A549 (cell line): ENCODE data around the gene VWA5B2. TPM values are rescaled to one million over a fixed set of nuclear protein-coding genes. Genes with fewer than 3 reads are reported as not detected.

Experiments used
- ATAC-seq, 2 experiments: fragments of 200-7000 bp in 1 of 2; fragments of >200 bp in 1 of 2; cut with Nextera tagmentation in 1 of 2; cut with Tn5 transposase in 1 of 2; 3 replicates each; pipeline versions ENCODE4 v1.8.0 to v1.9.1; 2018 to 2020; ENCODE audit warnings: mild to moderate bottlenecking in 1 of 2, moderate library complexity in 1 of 2
- CTCF ChIA-PET: fragments of 300-600 bp; sonication (Branson Sonifier 250); formaldehyde crosslinking; extraction: SDS; loops from one replicate; lab custom pipeline; 2021; ENCODE audit warnings: antibody characterized with exemption, inconsistent platforms; lab: Yijun Ruan, JAX
- POLR2A ChIA-PET: fragments of 350-600 bp; formaldehyde crosslinking; extraction: SDS; loops from one replicate; lab custom pipeline; 2021; ENCODE audit warnings: antibody characterized with exemption, inconsistent platforms; lab: Yijun Ruan, JAX
- DNase-seq, 2 experiments: peaks; one replicate each; pipeline versions ENCODE4 v3.0.0 to v3.0.0-alpha.2; 2011 to 2016; ENCODE audit warnings: low read depth in 1 of 2, low spot score in 1 of 2
- FAIRE-seq: peaks from 2 replicates; lab custom pipeline; 2011; peaks lifted over from hg19 to GRCh38; lab: Jason Lieb, UNC
- H3K27ac ChIP-seq, 2 experiments: fragments of >200 bp; sonication (Bioruptor Twin); formaldehyde crosslinking; 3 replicates each; pipeline ENCODE4 v1.5.1; 2016 to 2017
- H3K4me1 ChIP-seq: fragments of >200 bp; sonication (Bioruptor Twin); formaldehyde crosslinking; 3 replicates; pipeline ENCODE4 v1.6.1; 2016
- H3K4me2 ChIP-seq: fragments of >200 bp; sonication (Bioruptor Twin); formaldehyde crosslinking; 3 replicates; pipeline ENCODE4 v1.6.1; 2016
- H3K4me3 ChIP-seq: fragments of >200 bp; sonication (Bioruptor Twin); formaldehyde crosslinking; 3 replicates; pipeline ENCODE4 v1.5.1; 2016
- H3K9me3 ChIP-seq: fragments of >200 bp; sonication (Bioruptor Twin); formaldehyde crosslinking; 3 replicates; pipeline ENCODE4 v1.6.1; 2016
- CHD2 ChIP-seq: fragments of 150-350 bp; IDR thresholded peaks from 2 replicates; pipeline ENCODE4 v1.6.1; 2014; ENCODE audit warnings: low read length; ENCODE audit not compliant: partially characterized antibody
- CHD4 ChIP-seq: fragments of 200-600 bp; sonication (generic); IDR thresholded peaks from 2 replicates; pipeline ENCODE4 v1.6.1; 2016; ENCODE audit warnings: antibody characterized with exemption, mild to moderate bottlenecking, borderline replicate concordance
- CTCF ChIP-seq: fragments of >200 bp; sonication (Bioruptor Twin); formaldehyde crosslinking; IDR thresholded peaks from 3 replicates; pipeline ENCODE4 v1.5.1; 2016
- E2F6 ChIP-seq: IDR thresholded peaks from 2 replicates; pipeline ENCODE4 v1.6.1; 2012; ENCODE audit warnings: low read depth, borderline replicate concordance
- FOXS1 ChIP-seq: fragments of 250-450 bp; sonication (Bioruptor Pico); IDR thresholded peaks from 2 replicates; pipeline ENCODE4 v1.5.0; 2020; ENCODE audit warnings: mild to moderate bottlenecking, moderate library complexity
- GATA3 ChIP-seq: IDR thresholded peaks from 2 replicates; pipeline ENCODE4 v1.6.1; 2012; ENCODE audit warnings: borderline replicate concordance
- KDM1A ChIP-seq: fragments of 200-600 bp; sonication (generic); IDR thresholded peaks from 2 replicates; pipeline ENCODE4 v1.6.1; 2016; ENCODE audit warnings: low read depth, mild to moderate bottlenecking
- MYC ChIP-seq: IDR thresholded peaks from 2 replicates; pipeline ENCODE4 v1.6.1; 2012; ENCODE audit warnings: mild to moderate bottlenecking, inconsistent platforms, low read length, improper control_type of control experiment, borderline replicate concordance
- NPAS2 ChIP-seq: fragments of 250-450 bp; sonication (Bioruptor Pico); IDR thresholded peaks from 2 replicates; pipeline ENCODE4 v1.8.0; 2022; ENCODE audit warnings: mild to moderate bottlenecking, moderate library complexity, borderline replicate concordance
- POLR2AphosphoS2 ChIP-seq: conservative IDR thresholded peaks from 2 replicates; pipeline ENCODE4 v1.6.1; 2012; ENCODE audit warnings: low read length, improper control_type of control experiment, inconsistent platforms
- RAD21 ChIP-seq, 2 experiments: fragments of >200 bp in 1 of 2; sonication (Bioruptor Twin) in 1 of 2; formaldehyde crosslinking in 1 of 2; IDR thresholded peaks in 1 of 2; conservative IDR thresholded peaks in 1 of 2; 2 replicates in 1 of 2; 3 replicates in 1 of 2; pipeline ENCODE4 v1.6.1; 2012 to 2018; ENCODE audit warnings: inconsistent platforms in 1 of 2
- RFX5 ChIP-seq: fragments of 450-650 bp; IDR thresholded peaks from 2 replicates; pipeline ENCODE4 v1.7.1; 2014; ENCODE audit warnings: antibody characterized with exemption, mild to moderate bottlenecking, moderate library complexity
- RNF2 ChIP-seq: fragments of 200-600 bp; sonication (generic); IDR thresholded peaks from 2 replicates; pipeline ENCODE4 v1.6.1; 2016; ENCODE audit warnings: low read depth, mild to moderate bottlenecking, antibody characterized with exemption, moderate library complexity, borderline replicate concordance
- SMC3 ChIP-seq: fragments of >200 bp; sonication (Bioruptor Twin); formaldehyde crosslinking; IDR thresholded peaks from 3 replicates; pipeline ENCODE4 v1.6.1; 2018; ENCODE audit warnings: inconsistent platforms
- SREBF2 ChIP-seq: fragments of 450-650 bp; IDR thresholded peaks from 2 replicates; pipeline ENCODE4 v1.6.1; 2014; ENCODE audit warnings: mild to moderate bottlenecking, moderate library complexity
- TFCP2L1 ChIP-seq: fragments of 250-450 bp; sonication (Bioruptor Pico); IDR thresholded peaks from 2 replicates; pipeline ENCODE4 v1.5.0; 2021; ENCODE audit warnings: mild to moderate bottlenecking
- TP53 ChIP-seq: fragments of 250-450 bp; sonication (Bioruptor Pico); IDR thresholded peaks from 2 replicates; pipeline ENCODE4 v1.5.0; 2021; ENCODE audit warnings: mild to moderate bottlenecking, moderate library complexity
- USF2 ChIP-seq: fragments of 450-650 bp; IDR thresholded peaks from 2 replicates; pipeline ENCODE4 v1.6.1; 2014; ENCODE audit warnings: antibody characterized with exemption
- ZC3H11A ChIP-seq: fragments of 450-650 bp; IDR thresholded peaks from 2 replicates; pipeline ENCODE4 v1.6.1; 2014; ENCODE audit warnings: antibody characterized with exemption, mild to moderate bottlenecking
- WGBS: methylation state at CpG from one replicate; pipeline ENCODE4 v1.1.6; 2017; ENCODE audit errors: missing lambda C conversion rate; 5-methylcytosine and 5-hydroxymethylcytosine counted together
- polyA plus RNA-seq, 4 experiments: library from polyadenylated mRNA; depleted of rRNA in 3 of 4; stranded (reverse); fragments of >200 nt; fragmentation: RNase III in 1 of 4; extraction: RNeasy Plus Mini Kit Qiagen cat#74134 plus additional on column Dnase treatment in 1 of 4; gene quantifications; 2 replicates in 3 of 4; 3 replicates in 1 of 4; pipeline ENCODE4 v1.2.3, GENCODE V29; 2011 to 2017

The VWA5B2 gene
- polyA plus RNA-seq, 2 of the 4 experiments (the other 2 are of a cell fraction) = 0.37 to 0.48 TPM

- 27% methylated on average over 2 of the region's 2 CpGs for WGBS
- FAIRE-seq (no peak), ATAC-seq (peak in 1 of 2 experiments; percentile 72; a peak in 3 of 6 replicates), DNase-seq (peak; percentile 34 to 71)
- Histone ChIP-seq H3K4me2 (no peak overlapping the region), H3K4me1 (no peaks in the 10 kb centered on the region), H3K4me3 (no peak overlapping the region), H3K27ac (no peak overlapping the region), H3K9me3 (no peaks in the 10 kb centered on the region)
- CTCF ChIA-PET = interaction anchor here (0.6 to 5.5 kb wide), 27 partner anchors 9 to 82 kb away, joined by 3 to 44 read pairs (median 6); partner anchors contain the start of genes ALG3 and EEF1AKMT4
- POLR2A ChIA-PET = interaction anchor here (1.0 kb wide), 1 partner anchor 42 kb away, joined by 3 read pairs; the partner anchor contains the start of gene ABCF3
- TF ChIP-seq CTCF (peak; percentile 55), SMC3 (peak; percentile 49), GATA3 (no peak), USF2 (no peak), RAD21 (conservative IDR thresholded peaks at IDR 0.05 in 1 of 2, IDR thresholded peaks at IDR 0.05 in 1 of 2) (peak in 1 of 2 experiments; percentile 44; a peak in 2 of 5 replicates)
Observed at GRCh38 chr3:184227481-184227935, 1.9 kb upstream of the VWA5B2 start.

GRCh38 chr3:184228376-184229137 is 828 bp upstream of the VWA5B2 start:
- TF ChIP-seq KDM1A (no peak), TP53 (CRISPR knock-in tag) (no peak), FOXS1 (no peak), RNF2 (no peak), ZC3H11A (no peak), NPAS2 (no peak), CHD2 (no peak), SMC3 (no peak), RFX5 (no peak), SREBF2 (no peak), TFCP2L1 (CRISPR knock-in tag) (no peak), CHD4 (no peak), POLR2AphosphoS2 (no peak), MYC (no peak), RAD21 (conservative IDR thresholded peaks at IDR 0.05 in 1 of 2, IDR thresholded peaks at IDR 0.05 in 1 of 2) (no peak), CTCF (no peak), USF2 (no peak), E2F6 (no peak)
- Histone ChIP-seq H3K4me3 (peak overlapping the region; percentile 59), H3K27ac (no peak overlapping the region), H3K4me1 (no peaks in the 10 kb centered on the region), H3K9me3 (no peaks in the 10 kb centered on the region), H3K4me2 (peak overlapping the region; percentile 96)
- no peak for FAIRE-seq
- peak in 1 of 2 experiments; percentile 9; a peak in 1 of 6 replicates for ATAC-seq
- 52% methylated on average over 11 of the region's 12 CpGs for WGBS
- ChIA-PET POLR2A (interaction anchor here (1.0 kb wide), 1 partner anchor 43 kb away, joined by 3 read pairs; the partner anchor contains the start of gene ABCF3), CTCF (interaction anchor here (0.6 to 5.5 kb wide), 18 partner anchors 10 to 83 kb away, joined by 3 to 44 read pairs (median 6); partner anchors contain the start of genes ALG3 and EEF1AKMT4)
- no peak for DNase-seq
